Stomach (tissue), 4 donors: Measurements from ENCODE around the gene CERKL.

Experiments used
- CTCF ChIP-seq, 7 experiments: fragments of 450-650 bp in 4 of 7; fragments of 200-600 bp in 3 of 7; sonication (generic) in 3 of 7; IDR thresholded peaks; one replicate each; pipeline ENCODE4 v1.5.1; 2016 to 2019; ENCODE audit warnings: antibody characterized with exemption in 7 of 7, control low read depth in 2 of 7, mild to moderate bottlenecking in 1 of 7
- EP300 ChIP-seq: sonication (generic); formaldehyde crosslinking; IDR thresholded peaks from one replicate; pipeline ENCODE4 v1.6.1; 2017; ENCODE audit warnings: antibody characterized with exemption

- TF ChIP-seq CTCF (IDR thresholded peaks at IDR 0.05) (no peak), EP300 (no peak)
These were observed 81.3 kb downstream of the CERKL start for GRCh38 chr2:181575650-181576025.
